HFF-Myc (cell line): Measurements from ENCODE around the gene TES.
"Not testable (repeated sequence)": the region's sequence is repeated elsewhere in the genome, so short reads cannot be mapped to it uniquely, and the experiment has no call there.

Source experiments
- DNase-seq: peaks from one replicate; pipeline ENCODE4 v3.0.0-alpha.2; 2011; ENCODE audit warnings: low read depth; ENCODE audit errors: extremely low read depth
- H3K4me3 ChIP-seq: replicated peaks from 2 replicates; pipeline ENCODE4 v1.5.1; 2011; ENCODE audit warnings: low read depth, mild to moderate bottlenecking, control low read depth, low read length
- TF ChIP-seq, protein P1 (sequence below): IDR thresholded peaks from 2 replicates; pipeline ENCODE4 v1.5.1; 2012; ENCODE audit warnings: mild to moderate bottlenecking, low read depth, low read length, control low read depth; ENCODE audit errors: missing control alignments

TES gene

DNA sequence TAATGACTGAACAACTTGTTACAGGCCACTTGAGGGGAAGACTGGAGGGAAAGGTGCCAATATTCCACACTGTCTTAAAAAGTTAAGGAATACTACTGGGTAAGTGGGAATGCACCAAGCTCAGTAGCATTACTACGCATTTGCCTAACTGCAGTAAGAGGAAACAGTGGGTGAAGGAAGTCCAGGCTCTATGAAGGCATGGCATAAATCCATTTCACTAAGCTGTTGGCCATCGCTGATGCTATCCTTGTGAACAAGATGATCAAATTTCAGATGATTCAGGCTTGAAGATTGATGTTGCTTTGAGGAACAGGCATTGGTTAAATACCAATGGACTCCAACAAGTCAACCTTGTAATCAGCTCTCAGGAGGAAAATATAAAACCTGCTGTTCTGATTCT, 44.2 kb upstream of the TES start:
- TF ChIP-seq, protein P1, sequence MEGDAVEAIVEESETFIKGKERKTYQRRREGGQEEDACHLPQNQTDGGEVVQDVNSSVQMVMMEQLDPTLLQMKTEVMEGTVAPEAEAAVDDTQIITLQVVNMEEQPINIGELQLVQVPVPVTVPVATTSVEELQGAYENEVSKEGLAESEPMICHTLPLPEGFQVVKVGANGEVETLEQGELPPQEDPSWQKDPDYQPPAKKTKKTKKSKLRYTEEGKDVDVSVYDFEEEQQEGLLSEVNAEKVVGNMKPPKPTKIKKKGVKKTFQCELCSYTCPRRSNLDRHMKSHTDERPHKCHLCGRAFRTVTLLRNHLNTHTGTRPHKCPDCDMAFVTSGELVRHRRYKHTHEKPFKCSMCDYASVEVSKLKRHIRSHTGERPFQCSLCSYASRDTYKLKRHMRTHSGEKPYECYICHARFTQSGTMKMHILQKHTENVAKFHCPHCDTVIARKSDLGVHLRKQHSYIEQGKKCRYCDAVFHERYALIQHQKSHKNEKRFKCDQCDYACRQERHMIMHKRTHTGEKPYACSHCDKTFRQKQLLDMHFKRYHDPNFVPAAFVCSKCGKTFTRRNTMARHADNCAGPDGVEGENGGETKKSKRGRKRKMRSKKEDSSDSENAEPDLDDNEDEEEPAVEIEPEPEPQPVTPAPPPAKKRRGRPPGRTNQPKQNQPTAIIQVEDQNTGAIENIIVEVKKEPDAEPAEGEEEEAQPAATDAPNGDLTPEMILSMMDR: no peak
- no peak overlapping the region for H3K4me3 ChIP-seq
- DNase-seq: no peak

DNA sequence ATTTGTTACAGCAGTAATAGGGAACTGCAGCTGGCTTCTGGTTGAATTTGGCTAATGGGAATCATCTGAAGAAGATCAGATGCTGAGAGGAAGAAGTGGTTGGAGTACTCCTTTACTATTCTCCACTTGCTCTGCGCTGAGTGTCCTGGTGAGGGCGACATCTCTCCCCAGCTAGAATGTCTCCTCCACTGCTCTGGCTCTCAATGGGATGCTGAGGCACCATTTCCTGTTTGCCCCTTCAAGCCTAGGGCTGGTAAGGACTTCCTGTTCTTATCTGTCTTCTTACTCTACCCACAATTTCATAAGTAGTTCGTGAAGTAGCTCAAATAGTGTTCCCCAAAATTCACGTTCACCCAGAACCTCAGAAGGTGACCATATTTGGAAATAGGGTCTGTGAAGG, 43.2 kb upstream of the TES start:
- TF ChIP-seq, protein P1: peak; percentile 11
- no peak overlapping the region for H3K4me3 ChIP-seq
- DNase-seq: no peak

DNA sequence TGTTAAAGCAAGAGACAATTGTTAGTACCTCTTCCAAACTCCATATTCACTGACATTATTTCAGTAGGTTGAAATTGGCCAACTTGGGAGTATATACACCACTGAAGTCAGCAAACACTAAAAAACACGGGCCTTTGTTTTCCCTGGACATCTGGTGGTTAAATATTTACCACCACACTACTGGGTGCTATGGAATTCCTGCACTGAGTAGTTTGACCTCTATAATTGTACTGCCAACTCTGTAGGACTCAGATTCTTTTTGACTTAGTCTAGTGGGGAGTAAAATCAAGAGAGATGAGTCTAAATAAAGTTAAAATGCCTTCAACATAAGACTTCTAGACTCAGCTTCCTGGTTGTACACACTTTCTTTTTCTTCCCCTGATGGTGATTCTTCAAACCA, 41.3 kb upstream of the TES start:
- TF ChIP-seq, protein P1: no peak
- no peak overlapping the region for H3K4me3 ChIP-seq
- DNase-seq: peak; percentile 17

DNA sequence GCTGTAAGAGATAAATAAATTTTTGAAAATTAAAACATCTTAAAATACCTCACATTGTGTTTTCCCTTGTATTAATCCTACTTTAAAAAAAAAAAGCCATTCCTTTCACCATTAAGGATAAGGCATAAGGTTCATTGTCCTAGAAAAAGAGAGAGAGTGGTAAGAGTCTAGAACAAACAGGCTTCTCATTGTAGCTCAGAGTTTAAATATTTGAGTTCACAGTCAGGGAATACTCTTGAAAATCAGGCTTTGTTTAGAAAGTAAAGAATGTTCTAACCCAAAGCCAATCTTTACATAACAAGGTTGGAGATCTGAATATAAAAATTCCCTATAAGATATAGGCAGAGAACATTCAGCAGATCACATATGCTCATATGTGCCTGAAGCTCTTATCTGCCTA, 40.2 kb upstream of the TES start:
- TF ChIP-seq, protein P1: no peak
- H3K4me3 ChIP-seq: no peak overlapping the region
- DNase-seq: no peak

DNA sequence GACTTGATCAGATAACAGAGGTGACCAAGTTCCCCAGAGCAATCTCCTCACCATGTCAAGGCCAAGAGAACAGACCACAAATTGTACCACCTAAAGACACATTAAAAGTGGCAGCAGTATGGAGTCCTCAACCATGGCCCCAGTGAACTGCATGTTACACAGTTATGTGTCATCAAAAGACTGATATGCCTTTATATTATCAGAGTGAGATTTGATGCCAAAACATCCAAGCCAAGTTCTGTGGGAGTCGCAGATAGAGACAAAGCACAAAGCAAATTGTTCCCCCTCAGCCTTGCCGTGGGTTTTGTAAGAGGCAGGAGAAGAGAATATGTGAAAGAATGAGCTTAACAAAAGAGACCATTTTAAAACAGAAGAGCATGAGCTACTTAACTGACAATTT, 39.2 kb upstream of the TES start:
- no peak for DNase-seq
- TF ChIP-seq, protein P1: no peak
- no peak overlapping the region for H3K4me3 ChIP-seq

DNA sequence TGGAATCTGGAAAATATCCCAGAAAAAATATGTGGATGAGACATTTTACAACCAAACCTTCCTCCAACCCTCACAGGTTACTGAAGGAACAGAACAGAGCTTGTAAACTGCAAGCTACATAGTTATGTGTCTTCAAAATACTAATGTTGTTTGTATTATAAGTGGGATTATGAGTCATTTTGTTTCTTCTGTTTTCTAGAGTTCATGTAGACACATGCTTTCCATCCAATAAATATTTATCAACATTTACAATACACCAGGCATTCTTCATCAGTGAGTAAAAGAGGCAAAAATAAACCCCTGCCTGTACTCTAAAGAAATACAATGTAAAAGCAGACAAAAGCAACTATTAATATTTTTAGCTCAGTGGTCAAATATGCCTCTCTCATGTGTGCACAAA, 38.0 kb upstream of the TES start:
- no peak overlapping the region for H3K4me3 ChIP-seq
- peak; percentile 27 for DNase-seq
- TF ChIP-seq, protein P1: no peak

DNA sequence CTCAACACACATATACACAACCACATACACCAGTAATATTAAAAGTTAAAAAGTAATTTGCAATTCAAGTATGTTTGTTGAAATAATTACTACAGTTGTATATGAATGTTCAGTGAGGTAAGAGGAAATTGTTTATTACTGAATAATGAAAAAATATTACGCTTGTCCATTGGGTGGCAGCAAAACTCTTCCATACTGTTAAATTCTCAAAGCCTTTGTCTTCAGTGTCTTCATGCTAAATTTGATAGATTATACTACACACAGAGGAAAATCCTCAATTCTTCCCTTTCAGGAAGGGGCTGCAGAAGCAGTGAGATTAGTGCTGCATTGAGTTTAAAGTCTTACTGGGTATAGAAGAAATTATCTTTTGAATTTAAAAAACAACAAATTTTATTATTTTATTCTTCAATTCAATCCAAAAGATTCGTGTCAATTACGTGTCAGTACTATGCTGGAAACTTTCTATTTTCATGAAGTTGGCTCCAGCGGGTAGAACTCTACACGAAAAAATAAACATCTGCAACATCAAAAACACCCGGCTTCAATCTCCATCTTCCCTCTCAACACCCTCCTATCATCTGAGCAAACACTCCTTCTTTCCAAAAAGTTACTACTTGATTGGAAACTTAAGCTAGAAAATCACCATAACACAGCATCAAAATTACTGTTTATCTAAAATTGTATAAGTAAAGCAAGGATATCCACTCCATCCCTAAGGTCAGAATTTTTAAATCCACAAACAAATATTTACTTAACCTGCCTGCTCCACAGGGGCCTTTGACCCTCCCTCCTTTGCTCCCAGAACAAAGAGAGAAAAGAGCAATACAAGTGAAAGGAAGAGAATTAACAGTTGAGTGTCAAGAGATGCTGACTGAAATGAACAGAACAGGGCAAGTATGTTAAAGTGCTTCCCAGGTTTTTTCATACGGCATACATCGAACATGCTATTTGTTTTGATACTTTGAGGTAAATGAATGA, 37.0 kb upstream of the TES start:
- no peak overlapping the region for H3K4me3 ChIP-seq
- TF ChIP-seq, protein P1: peak; percentile 14
- DNase-seq: peak; percentile 72

DNA sequence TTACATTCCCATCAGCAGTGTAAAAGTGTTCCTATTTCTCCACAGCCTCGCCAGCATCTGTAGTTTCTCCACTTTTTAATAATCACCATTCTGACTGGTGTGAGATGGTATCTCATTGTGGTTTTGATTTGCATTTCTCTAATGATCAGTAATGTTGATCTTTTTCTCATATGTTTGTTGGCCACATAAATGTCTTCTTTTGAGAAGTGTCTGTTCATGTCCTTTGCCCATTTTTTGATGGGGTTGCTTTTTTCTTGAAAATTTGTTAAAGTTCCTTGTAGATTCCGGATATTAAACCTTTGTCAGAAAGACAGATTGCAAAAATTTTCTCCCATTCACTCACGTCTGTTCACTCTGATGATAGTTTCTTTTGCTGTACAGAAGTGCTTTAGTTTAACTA, 35.2 kb upstream of the TES start:
- DNase-seq, H3K4me3 ChIP-seq: not testable (repeated sequence)
